Activated CD8-positive, alpha-beta memory T cell treated with anti-CD3 and anti-CD28 coated beads, Interleukin-2, amount 50 U/mL, for 48 hours (primary cell): Measurements from ENCODE around the gene ZC3HAV1.
A peak's percentile ranks its signal among the peaks of the same experiment; 100 is the strongest.
"Not testable (repeated sequence)": the region's sequence is repeated elsewhere in the genome, so short reads cannot be mapped to it uniquely, and the experiment has no call there.

Experiments
- DNase-seq: peaks from one replicate; pipeline ENCODE4 v3.0.0-alpha.2; 2020

ZC3HAV1 gene

DNA sequence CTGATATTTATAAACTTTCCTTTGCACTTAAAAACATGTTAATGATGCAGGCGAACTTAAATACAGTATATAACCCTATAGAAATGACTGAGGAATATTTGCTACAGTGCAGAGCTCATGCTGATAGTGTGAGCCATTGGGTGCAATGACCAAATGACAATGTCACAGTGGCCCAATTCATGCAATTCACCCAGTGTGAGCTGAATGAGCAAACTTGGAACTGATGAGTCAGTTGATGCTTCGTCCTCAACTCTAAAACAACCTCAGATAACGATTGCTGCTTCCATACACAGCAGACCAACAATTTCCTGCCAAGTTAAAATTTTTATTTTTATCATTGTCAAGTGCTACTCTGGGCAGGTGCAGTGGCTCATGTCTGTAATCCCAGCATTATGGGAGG lies 61.5 kb downstream of the ZC3HAV1 start:
- DNase-seq, result no peak

DNA sequence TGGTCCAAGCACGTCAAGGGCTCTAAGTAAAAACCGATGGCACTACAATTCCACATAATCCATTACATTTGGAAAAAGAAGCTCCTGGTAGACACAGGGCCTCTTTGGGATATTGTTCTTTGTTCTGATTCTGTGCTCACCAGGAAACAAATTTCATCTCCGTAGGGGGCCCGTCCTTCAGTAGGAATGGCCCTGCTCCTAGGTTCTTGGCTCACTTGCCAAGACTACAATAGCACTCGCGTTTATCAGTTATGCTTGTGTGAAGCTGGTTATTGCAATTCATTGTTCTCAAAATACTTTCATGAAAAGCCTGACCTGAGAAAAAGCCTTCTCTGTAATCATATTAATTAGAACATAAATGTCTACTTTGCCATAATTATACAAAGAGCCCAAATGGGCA lies 63.4 kb downstream of the ZC3HAV1 start:
- DNase-seq, result no peak

DNA sequence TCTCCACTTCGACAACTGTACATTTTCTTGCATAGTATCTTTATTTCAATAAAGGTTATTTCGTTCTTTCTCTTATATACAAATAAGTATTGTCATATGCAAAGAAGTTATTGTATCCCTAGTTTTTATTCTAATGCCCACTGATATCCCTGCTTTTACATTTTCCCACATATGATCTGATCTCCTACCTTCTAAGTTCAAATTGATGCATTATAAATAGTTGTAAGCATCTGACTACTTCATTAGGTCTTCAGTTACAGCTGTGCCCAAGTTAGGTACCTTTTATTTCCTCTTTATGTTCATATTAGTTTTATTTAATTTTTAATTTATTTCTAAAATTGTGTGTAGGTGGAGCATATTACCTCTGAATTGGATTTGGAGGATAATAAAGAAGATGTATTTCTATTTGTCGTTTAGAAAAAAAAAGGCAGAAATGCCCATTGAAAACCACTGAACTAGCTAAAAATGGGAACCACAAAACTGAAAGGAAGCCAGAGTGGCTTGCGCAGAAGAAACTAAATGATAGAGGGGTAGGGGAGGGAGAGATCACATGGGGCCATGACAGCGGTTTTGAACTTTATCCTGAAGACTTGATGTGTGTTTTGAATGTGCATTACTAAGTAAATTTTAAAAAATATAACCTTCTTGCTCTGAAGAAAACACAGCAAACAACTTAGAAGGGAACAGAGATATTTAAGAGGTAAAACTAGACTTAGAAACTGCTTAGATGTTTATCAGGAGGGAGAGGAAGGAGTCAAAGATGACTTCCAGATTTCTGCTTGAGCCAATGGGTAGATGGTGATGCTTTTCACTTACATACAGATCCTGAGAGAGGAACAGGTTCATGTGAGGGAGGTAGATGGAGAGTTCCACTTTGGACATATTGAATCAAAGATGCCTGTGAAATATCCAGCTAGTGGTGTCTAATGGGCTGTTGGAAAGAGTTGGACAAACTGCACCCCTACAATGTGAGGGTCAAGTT lies 64.4 kb downstream of the ZC3HAV1 start:
- DNase-seq, result no peak

DNA sequence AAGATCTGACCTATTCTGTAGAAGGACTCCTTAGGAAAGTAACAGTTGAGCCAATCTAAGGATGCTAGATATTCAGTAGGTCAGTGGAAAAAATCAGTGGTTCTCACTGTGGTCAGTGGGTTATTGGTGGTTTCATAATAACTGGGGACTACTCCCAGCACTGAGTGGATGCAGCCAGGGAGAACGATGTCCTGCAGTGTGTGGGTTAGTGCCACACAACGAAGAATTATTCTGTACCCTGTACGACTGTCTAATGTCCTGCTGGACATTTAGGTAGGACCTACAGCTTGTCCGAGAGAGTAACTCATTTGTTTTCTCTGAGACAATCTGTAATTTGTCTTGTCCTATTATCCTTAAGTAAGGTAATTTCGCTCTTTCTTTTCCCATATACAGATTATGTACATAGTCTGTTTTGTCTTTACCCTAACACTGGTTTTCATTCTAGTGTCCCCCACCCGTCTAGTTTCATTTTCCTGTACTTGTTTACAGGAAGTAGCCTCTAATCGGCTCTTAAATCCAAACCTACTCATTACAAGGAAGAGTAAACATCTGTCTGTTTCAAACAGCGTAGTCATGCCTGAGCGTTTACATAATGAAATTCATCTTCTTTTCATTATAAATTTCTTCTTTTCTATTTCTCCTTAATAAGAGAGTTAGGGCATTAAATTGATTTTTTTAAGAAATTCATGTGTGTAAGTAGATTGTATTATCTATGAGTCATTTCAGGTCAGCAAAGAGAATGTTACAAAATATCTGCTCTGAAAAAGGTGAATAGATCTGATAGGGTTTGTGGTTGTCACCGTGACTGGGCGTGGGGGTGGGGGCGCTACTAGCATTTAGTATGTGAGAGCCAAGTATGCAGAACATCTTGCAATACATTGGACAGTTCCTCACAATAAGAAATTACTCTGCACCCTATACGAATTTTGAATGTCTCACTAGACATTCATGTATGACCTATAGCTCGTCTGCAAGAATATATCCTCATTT lies 65.4 kb downstream of the ZC3HAV1 start:
- peak; percentile 76 for DNase-seq

DNA sequence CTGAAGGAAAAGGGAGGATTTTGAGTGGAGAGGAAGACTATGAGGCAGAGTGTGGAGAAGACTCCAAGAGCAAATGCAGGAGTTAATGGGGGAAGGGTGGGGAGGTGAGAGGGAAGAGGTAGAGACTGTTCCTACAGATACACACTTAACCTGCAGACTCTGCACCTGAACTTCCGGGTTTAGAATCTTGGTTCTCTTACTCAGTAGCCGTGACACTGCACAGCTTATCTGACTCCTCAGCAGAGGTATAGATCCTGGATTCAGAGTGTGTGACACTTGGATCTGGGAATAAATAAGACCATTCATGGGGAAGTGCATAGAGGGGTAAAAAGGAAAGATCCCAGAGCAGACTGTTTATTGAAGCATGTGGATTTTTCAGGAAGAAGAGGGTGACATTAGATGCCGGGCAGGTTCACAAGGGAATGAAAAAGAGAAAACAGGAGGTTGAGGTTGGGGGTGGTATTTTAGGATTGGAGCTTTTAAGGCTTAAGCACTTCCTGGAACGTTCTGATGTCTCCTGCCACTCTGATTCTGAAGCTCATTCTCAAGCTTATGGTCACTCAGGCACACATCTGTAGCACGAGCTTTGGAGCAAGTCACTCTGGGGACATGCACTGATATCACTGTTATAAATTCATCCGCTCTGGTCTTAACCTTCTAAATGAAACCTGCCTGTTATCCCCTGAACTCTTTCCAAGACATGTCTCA lies 68.0 kb downstream of the ZC3HAV1 start:
- no peak for DNase-seq

DNA sequence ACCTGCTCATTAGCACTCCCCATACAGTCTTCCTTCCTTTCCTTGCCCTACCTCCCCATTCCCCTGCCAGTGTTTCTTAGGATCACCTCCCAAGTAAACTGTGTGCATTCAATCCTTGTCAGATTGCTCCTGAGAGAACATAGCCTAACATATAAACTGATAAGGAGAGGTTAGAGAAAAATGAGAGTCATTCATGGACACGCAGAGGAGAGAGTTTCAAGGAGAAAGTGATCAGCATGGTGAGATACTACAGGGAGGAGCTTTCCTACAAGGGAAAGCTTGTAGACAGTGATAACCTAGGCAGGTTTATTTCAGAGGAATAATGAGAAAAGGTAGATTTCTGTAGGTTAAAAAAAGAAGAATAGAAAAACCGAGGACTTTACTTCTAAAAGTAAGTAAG lies 70.8 kb downstream of the ZC3HAV1 start:
- DNase-seq, result no peak

DNA sequence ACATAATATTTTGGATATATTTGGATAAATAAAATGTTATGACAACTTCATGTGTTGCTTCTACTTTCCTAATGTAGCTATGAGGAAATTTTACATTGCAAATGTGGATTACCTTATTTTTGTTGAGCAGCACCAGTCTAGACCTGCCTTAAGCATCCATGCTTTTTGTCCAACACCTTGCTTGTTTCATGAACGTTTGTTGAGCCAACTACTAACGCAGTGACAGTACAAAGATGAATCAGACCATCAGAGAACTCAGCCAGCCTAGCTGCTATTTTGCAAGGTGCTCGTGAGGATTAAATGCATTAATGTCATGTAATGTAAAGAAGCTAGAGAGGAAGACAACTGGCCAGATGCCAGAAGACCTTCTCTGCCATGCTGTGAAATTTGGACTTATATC lies 72.6 kb downstream of the ZC3HAV1 start:
- no peak for DNase-seq

DNA sequence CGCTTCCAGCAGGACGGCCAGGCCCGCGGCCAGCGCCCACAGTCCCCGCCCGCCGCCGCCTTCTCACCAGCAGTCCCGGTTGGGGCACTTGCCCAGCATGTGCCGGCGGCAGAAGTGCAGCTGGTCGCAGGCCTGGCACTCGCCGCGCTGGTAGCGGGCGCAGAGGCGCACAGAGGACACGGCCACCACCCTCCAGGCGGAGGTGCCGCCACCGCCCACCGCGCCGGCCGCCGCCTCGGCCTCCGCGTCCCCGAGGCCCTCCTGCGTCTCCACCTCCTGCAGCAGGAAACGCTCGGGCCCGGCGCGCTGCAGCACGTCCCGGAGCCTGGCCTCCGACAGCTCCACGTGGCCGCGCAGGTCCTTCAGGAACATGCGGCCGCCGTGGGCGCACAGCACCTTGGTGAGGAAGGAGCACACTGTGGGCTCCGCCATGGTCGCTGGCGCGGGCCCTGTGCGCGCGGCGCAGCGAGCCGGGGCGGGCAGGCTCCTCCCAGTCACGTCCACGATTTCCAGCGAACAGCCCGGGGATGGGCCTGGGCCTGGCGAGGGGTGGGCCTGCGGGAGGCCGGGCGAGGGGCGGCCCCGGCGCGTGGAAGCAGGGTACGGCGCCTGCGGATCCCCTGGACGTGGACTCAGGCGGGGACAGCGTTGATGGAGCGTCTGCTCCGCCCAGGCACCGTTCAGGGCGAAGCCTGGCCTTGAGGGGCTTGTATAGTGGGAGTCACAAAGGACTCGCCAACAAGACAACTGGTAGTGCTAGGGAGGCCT lies 73.8 kb downstream of the ZC3HAV1 start, which contains the start of gene ZC3HAV1L:
Gene ZC3HAV1L (minus strand): TSS at position 457 of the 768 bp plus-strand sequence. CDS start 25 bp downstream, at position 432.
- DNase-seq, result peak; percentile 86

DNA sequence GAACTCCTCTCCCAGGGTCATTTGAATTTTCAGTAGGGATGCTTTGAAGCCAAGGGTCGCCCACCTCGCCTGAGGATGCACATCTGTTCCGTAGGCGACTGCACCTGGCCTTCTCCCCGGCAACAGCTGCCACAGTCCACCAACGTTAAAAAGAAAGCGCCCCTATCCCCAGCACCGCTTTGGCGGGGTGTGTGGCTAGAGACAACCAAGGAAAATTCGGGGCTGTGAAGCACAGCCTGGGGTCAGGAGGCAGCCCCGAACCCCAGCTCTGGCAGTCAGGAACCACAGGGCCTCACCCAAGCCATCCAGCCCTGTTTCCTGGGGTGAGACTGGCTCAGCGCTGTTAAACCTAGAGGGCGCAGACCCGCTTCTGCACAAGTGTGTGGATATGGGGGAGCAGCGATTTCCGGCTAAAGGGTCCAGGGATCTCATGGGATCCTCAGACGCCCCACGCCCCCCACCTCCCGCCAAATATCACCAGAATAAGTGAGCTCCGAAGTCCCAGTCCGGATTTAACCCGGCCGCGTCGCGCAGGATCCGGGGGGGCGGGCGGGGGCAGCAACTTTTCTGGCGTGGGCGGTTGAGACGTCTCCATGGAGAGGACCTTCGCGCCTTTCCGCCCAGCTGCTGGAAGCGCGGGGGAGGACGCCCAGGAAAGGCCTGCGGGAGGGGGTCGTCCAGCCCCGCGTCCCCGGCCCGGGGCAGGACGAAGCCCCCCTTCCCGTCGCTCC lies 74.5 kb downstream of the ZC3HAV1 start:
- DNase-seq, result peak; percentile 64

DNA sequence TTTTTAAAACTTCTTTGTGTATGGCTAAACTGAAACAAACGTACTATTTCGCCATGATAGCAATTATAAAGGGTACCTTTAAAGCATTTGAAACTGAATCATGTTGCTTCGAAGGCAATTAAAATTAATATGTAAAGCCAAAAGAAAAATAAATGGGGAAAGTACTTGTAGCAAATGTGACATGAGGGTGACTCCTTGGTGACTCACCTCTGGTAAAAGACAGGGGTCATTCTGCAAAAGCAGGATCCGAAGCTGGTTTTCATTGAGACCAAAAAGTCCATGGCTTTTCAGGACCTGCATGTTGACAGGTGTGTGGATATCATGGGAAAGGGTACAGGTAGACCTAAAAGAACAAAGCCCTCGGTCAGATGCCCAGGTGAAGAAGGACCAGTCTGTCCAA lies 75.2 kb downstream of the ZC3HAV1 start:
- DNase-seq, result peak; percentile 29

DNA sequence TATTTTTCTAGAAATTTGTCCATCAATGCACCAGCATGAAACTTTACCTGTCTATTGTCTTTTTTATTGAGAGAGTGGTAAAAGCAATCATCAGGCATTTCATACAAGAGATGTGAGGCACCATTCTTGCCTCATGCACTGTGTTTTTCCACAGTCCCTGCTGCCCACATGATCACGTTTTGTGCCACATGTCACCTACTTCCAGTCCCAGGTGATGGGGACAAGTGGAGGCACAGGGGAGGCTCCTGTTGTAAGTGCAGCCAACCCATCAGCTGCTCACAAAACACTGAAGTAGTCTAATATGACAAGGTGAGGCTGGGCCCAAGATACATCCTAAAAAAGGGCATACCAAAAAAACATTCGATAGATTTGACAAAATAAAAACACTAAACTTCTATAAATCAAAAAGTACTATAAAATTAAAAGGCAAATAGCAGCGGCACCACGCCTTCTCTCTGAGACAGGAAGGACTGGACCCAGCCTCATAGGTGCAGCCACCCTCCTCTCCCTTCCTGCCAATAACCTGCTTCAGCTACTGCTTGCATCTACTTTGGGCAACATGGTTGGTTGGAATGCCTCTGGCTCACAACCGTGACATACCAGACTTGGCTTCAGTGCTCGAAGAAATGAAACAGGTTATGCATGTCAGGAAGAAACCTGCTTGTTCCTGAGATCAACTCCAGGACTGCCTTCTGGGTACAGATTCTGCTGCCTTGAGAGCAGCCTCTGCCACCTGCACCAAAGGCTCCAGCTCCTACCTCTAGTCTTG lies 76.0 kb downstream of the ZC3HAV1 start:
- peak; percentile 43 for DNase-seq

DNA sequence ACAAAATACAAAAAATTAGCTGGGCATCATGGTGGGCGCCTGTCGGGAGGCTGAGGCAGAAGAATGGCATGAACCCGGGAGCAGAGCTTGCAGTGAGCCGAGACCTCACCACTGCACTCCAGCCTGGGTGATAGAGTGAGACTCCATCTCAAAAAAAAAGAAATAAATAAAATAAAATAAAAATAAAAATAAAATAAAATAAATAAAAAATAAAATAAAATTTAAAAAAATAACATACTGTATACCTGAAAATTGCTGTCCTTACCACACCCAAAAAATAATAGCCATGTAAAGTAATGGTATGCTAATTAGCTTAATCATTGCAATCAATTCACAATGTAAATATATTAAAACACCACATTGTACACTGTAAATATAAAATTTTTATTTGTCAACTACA lies 77.0 kb downstream of the ZC3HAV1 start:
- peak; percentile 26 for DNase-seq

DNA sequence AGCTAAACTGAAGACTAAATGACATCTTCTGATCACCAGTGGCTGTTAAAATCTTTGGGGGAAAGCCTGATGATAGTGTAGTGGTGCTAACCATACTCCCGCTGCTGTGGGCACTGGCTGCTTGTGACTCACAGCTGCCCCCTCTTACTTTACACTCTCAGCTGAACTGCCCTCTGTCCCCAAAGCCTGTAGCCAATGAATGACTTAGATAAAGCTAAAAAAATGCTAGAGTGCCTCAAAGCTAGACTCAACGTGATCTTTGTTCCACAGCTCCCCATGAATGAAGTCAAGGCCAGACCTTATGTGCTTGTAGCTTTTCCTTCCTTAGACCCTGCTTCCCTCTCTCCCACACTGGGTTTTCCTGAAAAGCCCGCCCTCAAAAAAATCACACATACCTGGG lies 80.2 kb downstream of the ZC3HAV1 start:
- DNase-seq, result no peak

DNA sequence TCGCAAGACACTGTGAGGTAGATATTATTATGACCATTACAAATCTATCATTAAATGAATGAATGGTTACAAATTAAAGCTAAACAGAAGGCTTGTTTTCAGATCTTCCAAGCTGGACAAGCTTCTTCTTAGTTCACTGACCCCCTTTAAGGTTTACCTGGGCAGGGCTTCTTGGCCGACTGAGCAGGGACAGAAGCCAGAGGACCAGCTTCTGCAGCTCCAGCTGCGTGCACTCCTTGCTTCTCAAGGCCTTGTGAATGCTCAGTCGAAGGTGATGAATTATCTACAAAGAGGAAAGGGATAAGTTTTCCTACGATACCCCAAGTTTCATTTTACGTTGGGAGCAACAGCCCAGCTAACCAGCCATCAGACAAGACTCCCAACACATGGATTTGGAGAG lies 83.0 kb downstream of the ZC3HAV1 start:
- DNase-seq, result peak; percentile 3

DNA sequence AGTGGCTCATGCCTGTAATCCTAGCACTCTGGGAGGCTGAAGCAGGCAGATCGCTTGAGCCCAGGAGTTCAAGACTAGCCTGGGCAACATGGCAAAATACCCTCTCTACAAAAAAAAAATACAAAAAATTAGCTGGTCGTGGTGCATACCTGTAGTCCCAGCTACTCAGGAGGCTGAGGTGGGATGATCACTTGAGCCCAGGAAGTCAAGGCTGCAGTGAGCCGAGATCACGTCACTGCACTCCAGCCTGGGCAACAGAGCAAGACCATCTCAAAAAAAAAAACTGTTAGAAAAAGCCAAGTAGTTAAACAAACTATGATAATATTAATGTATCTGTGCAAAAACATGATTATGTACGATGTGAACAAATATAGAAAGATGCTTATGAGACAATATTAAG lies 83.7 kb downstream of the ZC3HAV1 start:
- DNase-seq, result not testable (repeated sequence)

DNA sequence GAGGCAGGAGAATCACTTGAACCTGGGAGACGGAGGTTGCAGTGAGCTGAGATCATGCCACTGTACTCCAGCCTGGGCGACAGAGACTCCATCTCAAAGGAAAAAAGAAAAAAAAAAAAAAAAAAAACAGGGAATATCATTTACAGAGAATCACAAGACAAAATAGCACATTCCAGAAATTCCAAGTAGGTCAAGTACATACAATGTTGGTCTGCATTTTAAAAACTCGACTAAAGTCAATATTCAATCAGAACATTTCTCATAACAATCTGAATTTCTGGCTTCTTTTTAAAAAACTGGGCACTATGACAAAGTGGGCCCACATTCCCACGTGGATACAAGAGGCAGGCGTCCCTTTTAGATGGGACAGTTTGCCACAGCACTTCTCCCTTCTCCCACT lies 86.4 kb downstream of the ZC3HAV1 start:
- no peak for DNase-seq

DNA sequence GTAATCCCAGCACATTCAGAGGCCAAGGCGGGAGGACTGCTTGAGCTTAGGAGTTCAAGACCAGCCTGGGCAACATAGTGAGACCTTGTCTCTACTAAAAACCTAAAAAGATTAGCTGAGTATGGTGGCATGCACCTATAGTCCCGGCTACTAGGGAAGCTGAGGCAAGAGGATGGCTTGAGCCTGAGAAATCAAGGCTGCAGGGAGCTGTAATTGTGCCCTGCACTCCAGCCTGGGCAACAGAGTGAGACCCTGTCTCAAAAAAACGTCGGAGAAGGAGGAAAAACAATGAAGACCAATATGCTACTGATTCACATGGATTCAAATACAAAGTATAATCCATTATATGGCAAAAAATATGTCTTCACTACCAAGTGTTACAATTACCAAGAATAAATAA lies 87.2 kb downstream of the ZC3HAV1 start:
- no peak for DNase-seq

DNA sequence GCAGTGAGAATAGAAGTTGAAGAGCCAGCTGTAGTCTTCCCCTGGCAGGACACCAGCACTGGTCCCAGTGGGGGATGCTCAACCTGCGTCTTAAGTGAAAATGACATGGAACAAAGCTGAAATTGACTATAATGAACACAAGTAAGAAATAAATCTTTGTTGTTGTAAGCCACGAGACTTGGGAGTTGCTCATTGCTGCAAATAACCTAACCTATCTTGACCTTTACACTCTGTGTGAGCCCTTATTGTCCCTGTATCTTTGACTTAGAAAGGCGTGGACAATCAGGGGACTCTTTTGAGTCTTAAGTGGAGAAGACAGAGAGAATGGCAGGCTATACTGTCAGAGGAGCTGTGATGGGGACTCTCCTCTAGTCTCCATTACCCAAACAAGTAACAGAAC lies 90.6 kb downstream of the ZC3HAV1 start:
- DNase-seq, result no peak

DNA sequence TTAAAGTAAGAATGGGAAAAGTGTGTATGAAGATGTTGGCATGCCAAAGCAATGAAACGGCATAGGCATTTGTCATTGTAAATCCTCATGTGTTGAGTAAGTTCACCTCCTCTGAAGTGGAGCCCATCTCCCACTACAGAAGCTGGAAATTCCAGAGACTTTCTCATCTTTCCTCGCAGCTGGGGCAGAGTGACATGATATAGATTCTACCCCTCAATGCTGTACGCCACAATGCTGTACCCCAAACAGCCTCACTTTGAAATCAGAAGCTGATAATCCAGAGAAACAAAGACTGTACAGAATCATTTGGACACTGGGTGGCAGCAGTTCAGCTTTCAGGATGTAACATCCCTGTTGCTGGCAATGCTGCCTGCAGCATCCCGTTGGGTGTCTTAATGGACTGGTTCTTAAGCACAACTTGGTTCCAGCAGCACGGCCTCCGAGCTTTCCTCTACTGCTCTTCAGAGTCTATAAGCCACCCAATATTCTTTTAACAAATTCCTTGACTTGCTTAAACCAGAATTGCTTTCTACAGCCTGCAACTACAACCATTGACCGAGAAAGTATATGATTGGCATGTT lies 92.5 kb downstream of the ZC3HAV1 start:
- DNase-seq, result peak; percentile 62

DNA sequence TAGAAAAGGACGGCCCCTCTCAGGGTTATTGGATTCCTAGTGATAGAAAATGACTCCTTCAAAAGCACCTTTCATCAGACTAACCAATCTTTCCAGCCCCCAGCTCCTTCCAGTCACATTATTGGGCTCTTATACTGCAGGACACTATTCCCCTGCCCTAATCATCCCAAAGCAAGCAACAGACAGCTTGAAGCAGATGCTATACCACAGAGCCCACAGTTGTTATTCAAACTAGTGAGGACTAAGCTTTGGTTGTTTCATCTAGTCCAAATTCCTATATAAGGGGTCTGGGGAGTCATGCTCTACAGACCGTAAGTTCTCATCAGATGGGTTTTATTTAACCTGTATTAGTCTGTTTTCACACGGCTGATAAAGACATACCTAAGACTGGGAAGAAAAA lies 98.1 kb downstream of the ZC3HAV1 start:
- no peak for DNase-seq
